ENCODE data around the gene KRT38. TPM values are rescaled to one million over a fixed set of nuclear protein-coding genes. Genes with fewer than 3 reads are reported as not detected.

The KRT38 gene
- total RNA-seq, 4 donors from 2014 or later, result not detected

- no peak for TF ChIP-seq CTCF (IDR thresholded peaks at IDR 0.05; ENCODE audit: low read depth)
Observed at GRCh38 chr17:41424111-41424635, 16.6 kb downstream of the KRT38 start, which contains the start of gene KRT37. Gene KRT37 (minus strand): TSS chr17:41424585. CDS start chr17:41424523, 62 bp downstream.

GRCh38 chr17:41421617-41422016 lies 19.2 kb downstream of the KRT38 start:
- no peak for TF ChIP-seq CTCF (IDR thresholded peaks at IDR 0.05; ENCODE audit: low read depth)

GRCh38 chr17:41421116-41421515 lies 19.7 kb downstream of the KRT38 start:
- no peak for TF ChIP-seq CTCF (IDR thresholded peaks at IDR 0.05; ENCODE audit: low read depth)

GRCh38 chr17:41420134-41420533 lies 20.6 kb downstream of the KRT38 start:
- TF ChIP-seq CTCF (IDR thresholded peaks at IDR 0.05; ENCODE audit: low read depth), result no peak

- TF ChIP-seq CTCF (IDR thresholded peaks at IDR 0.05; ENCODE audit: low read depth), result no peak
Observed at GRCh38 chr17:41419716-41420115, 21.1 kb downstream of the KRT38 start.

- no peak for TF ChIP-seq CTCF (IDR thresholded peaks at IDR 0.05; ENCODE audit: low read depth)
Observed at GRCh38 chr17:41418116-41418860, 22.5 kb downstream of the KRT38 start.

- no peak for TF ChIP-seq CTCF (IDR thresholded peaks at IDR 0.05; ENCODE audit: low read depth)
Observed at GRCh38 chr17:41417576-41418015, 23.2 kb downstream of the KRT38 start.

All from subcutaneous adipose tissue (tissue), 4 donors.